T-cell (primary cell): ENCODE results near the gene PDIA5. TPM values are rescaled to one million over a fixed set of nuclear protein-coding genes. Genes with fewer than 3 reads are reported as not detected.

Experiments
- ATAC-seq, 4 experiments: fragments of 200-7000 bp in 3 of 4; fragments of 150-1000 bp in 1 of 4; cut with Tn5 transposase; replicated peaks in 1 of 4; 1 replicate in 3 of 4; 2 replicates in 1 of 4; pipeline ENCODE4 v1.10.0; 2021; ENCODE audit warnings: moderate library complexity in 3 of 4, mild to moderate bottlenecking in 2 of 4, moderate number of reproducible peaks in 1 of 4
- CTCF ChIA-PET, 2 donors: fragments of 300-600 bp; sonication (Branson Sonifier 250); formaldehyde crosslinking; loops; one replicate each; lab custom pipeline; 2022; ENCODE audit warnings: antibody characterized with exemption in 2 of 2; lab: Charles Lee
- POLR2A ChIA-PET, 2 donors: fragments of 300-600 bp; sonication (Branson Sonifier 250); formaldehyde crosslinking; loops; one replicate each; lab custom pipeline; 2022; ENCODE audit warnings: antibody characterized with exemption in 2 of 2; lab: Charles Lee
- DNase-seq, 35 experiments: peaks; one replicate each; pipeline versions ENCODE4 v3.0.0 to v3.0.0-alpha.2; 2013 to 2023
- H3K27ac ChIP-seq: one replicate; pipeline ENCODE4 v1.5.1; 2013; ENCODE audit warnings: low read length
- H3K27me3 ChIP-seq, 2 experiments: replicated peaks in 1 of 2; 1 replicate in 1 of 2; 2 replicates in 1 of 2; pipeline versions ENCODE4 v1.6.1 to v1.7.0; 2013; ENCODE audit warnings: low read length in 1 of 2, mixed read lengths in 1 of 2; ENCODE audit not compliant: control insufficient read depth in 2 of 2, insufficient read depth in 2 of 2; ENCODE audit errors: extremely low read depth in 1 of 2
- H3K36me3 ChIP-seq, 2 donors: 1 replicate in 1 of 2; 2 replicates in 1 of 2; pipeline versions ENCODE4 v1.6.1 to v1.7.0; 2013; ENCODE audit warnings: low read length in 1 of 2; ENCODE audit not compliant: control insufficient read depth in 2 of 2, insufficient read depth in 1 of 2; ENCODE audit errors: extremely low read depth in 1 of 2
- H3K4me1 ChIP-seq, 2 experiments: 1 replicate in 1 of 2; 2 replicates in 1 of 2; pipeline versions ENCODE4 v1.6.1 to v1.7.0; 2013; ENCODE audit warnings: low read length in 2 of 2, mixed read lengths in 1 of 2; ENCODE audit not compliant: insufficient read depth in 2 of 2, control insufficient read depth in 1 of 2; ENCODE audit errors: extremely low read depth in 1 of 2
- H3K4me3 ChIP-seq, 2 donors: 1 replicate in 1 of 2; 2 replicates in 1 of 2; pipeline versions ENCODE4 v1.5.1 to v1.7.0; 2013; ENCODE audit warnings: mild to moderate bottlenecking in 2 of 2, low read length in 1 of 2, moderate library complexity in 1 of 2; ENCODE audit not compliant: control insufficient read depth in 1 of 2; ENCODE audit errors: extremely low read depth in 1 of 2
- H3K9me3 ChIP-seq: 2 replicates; pipeline ENCODE4 v1.7.0; 2013
- H3K27ac Mint-ChIP-seq, 2 donors: one replicate each; pipeline ENCODE4 v1.8.0; 2020 to 2021; ENCODE audit warnings: mild to moderate bottlenecking in 2 of 2, mixed read lengths in 2 of 2
- H3K27me3 Mint-ChIP-seq, 2 donors: one replicate each; pipeline ENCODE4 v1.8.0; 2021 to 2022; ENCODE audit warnings: mixed read lengths in 2 of 2
- H3K36me3 Mint-ChIP-seq: one replicate; pipeline ENCODE4 v1.8.0; 2021; ENCODE audit warnings: mixed read lengths
- H3K4me1 Mint-ChIP-seq, 3 donors: one replicate each; pipeline ENCODE4 v1.8.0; 2020 to 2022; ENCODE audit warnings: mixed read lengths in 3 of 3, mild to moderate bottlenecking in 1 of 3
- H3K4me3 Mint-ChIP-seq, 3 donors: one replicate each; pipeline ENCODE4 v1.8.0; 2020 to 2022; ENCODE audit warnings: mild to moderate bottlenecking in 3 of 3, mixed read lengths in 3 of 3, moderate library complexity in 3 of 3
- H3K9me3 Mint-ChIP-seq, 3 donors: one replicate each; pipeline ENCODE4 v1.8.0; 2020 to 2022; ENCODE audit warnings: mixed read lengths in 3 of 3
- WGBS: methylation state at CpG from one replicate; pipeline ENCODE4 v1.1.5; 2013; ENCODE audit warnings: missing lambda C conversion rate; ENCODE audit not compliant: insufficient coverage; 5-methylcytosine and 5-hydroxymethylcytosine counted together
- total RNA-seq, 35 experiments: library from RNA in 6 of 35; stranded (reverse) in 6 of 35; fragments of 120-200 nt in 1 of 35; gene quantifications; one replicate each; pipeline versions ENCODE4 v1.2.1 to v1.2.4 and lab custom pipeline; 2013 to 2026

The PDIA5 gene
- total RNA-seq, 5 donors from 2014 or later (not counting 1 experiment from before 2014, with no cell fraction given): 5.4 to 8.2 (median 7.0) TPM

GRCh38 chr3:123055352-123055751, 11.5 kb upstream of the PDIA5 start:
- Mint-ChIP-seq H3K27me3 (peaks cover 1 to 10% of the 10 kb centered on the region in 2 donors), H3K36me3 (no peaks in the 10 kb centered on the region), H3K27ac (no peak overlapping the region), H3K9me3 (no peaks in the 10 kb centered on the region), H3K4me3 (no peak overlapping the region), H3K4me1 (no peaks in the 10 kb centered on the region)
- Histone ChIP-seq H3K4me3 (no peak overlapping the region), H3K9me3 (no peaks in the 10 kb centered on the region), H3K27me3 (peaks cover 0 to 13% of the 10 kb centered on the region in 2 experiments), H3K4me1 (no peaks in the 10 kb centered on the region), H3K36me3 (no peaks in the 10 kb centered on the region), H3K27ac (no peak overlapping the region)
- 78% methylated on average over 5 of the region's 5 CpGs for WGBS
- ATAC-seq (no peak), DNase-seq (no peak)
- ChIA-PET CTCF (interaction anchor here in 1 of 2 donors (0.7 kb wide), 1 partner anchor 1240 kb away, joined by 3 read pairs; no protein-coding TSS in a partner anchor), POLR2A (no interaction called here)

DNA sequence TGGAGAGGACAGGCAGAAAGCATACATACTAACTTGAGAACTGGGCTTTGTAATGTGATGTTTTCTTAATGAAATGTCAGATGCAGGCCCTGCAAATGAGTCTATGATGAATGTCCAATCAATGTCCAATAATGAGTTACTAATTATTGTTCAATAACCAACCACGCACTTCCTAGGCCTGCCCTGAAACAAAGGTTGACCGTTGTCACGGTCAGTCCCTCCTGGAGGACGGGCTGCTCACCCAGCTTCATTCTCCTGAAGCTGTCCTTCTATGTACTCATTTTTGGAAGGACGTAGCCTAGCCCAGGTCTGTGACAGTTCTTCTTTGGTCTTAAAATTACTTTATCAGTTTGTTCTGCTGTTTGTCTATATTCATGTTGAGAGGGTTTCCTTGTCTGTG, 8.3 kb upstream of the PDIA5 start:
- no peak for ATAC-seq

DNA sequence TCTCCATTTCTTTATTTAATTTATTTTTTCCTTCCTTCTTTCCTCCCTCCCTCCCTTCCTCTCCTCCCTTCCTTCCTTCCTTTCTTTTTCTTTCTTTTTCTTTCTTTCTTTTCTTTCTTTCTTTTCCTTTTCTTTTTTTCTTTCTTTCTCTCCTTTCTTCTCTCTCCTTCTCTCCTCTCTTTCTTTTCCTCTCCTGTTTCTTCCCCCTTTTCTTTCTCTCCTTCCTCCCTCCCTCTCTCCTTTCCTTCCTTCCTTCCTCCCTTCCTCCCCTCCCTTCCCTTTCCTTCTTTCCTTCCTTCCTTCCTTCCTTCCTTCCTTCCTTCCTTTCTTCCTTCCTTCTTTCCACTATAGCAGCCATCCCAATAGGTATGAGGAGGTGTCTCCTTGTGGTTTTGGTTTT, 6.8 kb upstream of the PDIA5 start:
- no peak for DNase-seq
- H3K4me1 ChIP-seq: no peaks in the 10 kb centered on the region
- Mint-ChIP-seq H3K36me3 (no peaks in the 10 kb centered on the region), H3K4me3 (no peak overlapping the region), H3K4me1 (peaks cover 0 to 9% (median 0%) of the 10 kb centered on the region in 3 donors), H3K27me3 (peaks cover 0 to 3% of the 10 kb centered on the region in 2 donors), H3K9me3 (no peaks in the 10 kb centered on the region), H3K27ac (no peak overlapping the region)
- H3K36me3 ChIP-seq: no peaks in the 10 kb centered on the region
- H3K27ac ChIP-seq: no peak overlapping the region
- ChIA-PET POLR2A (no interaction called here), CTCF (no interaction called here)
- peaks cover 0 to 1% of the 10 kb centered on the region in 2 experiments for H3K27me3 ChIP-seq
- no peaks in the 10 kb centered on the region for H3K9me3 ChIP-seq
- no peak for ATAC-seq
- H3K4me3 ChIP-seq: no peak overlapping the region

More for the DNA sequence above, 8.3 kb upstream of the PDIA5 start:
- no peaks in the 10 kb centered on the region for H3K36me3 ChIP-seq
- peaks cover 0 to 5% of the 10 kb centered on the region in 2 experiments for H3K27me3 ChIP-seq
- no peaks in the 10 kb centered on the region for H3K36me3 Mint-ChIP-seq
- no peaks in the 10 kb centered on the region for H3K4me1 Mint-ChIP-seq
- H3K27me3 Mint-ChIP-seq: peaks cover 0 to 4% of the 10 kb centered on the region in 2 donors
- H3K4me3 ChIP-seq: no peak overlapping the region
- H3K4me3 Mint-ChIP-seq: no peak overlapping the region
- no peak overlapping the region for H3K27ac Mint-ChIP-seq
- POLR2A ChIA-PET: no interaction called here
- no peaks in the 10 kb centered on the region for H3K4me1 ChIP-seq
- WGBS: 100% methylated on average over 1 of the region's 5 CpGs
- CTCF ChIA-PET: no interaction called here
- no peaks in the 10 kb centered on the region for H3K9me3 Mint-ChIP-seq
- no peak overlapping the region for H3K27ac ChIP-seq
- no peak for DNase-seq
- H3K9me3 ChIP-seq: no peaks in the 10 kb centered on the region

DNA sequence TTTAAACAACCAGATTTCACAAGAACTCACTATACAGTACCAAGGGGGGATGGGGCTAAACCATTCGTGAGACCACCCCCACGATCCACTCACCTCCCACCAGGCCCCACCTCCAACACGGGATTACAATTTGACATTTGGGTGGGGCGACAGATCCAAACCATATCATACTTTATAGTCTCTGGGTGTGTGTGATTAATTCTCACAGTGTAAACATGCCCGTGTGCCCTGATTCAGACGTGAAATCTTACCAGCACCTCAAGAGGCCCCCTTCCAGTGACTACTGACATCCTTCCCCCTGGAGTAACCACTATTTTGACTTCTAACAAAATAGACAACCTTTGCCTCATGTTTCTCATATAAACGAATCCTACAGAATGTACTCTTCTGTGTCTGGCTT, 5.0 kb upstream of the PDIA5 start:
- H3K9me3 Mint-ChIP-seq: no peaks in the 10 kb centered on the region
- Histone ChIP-seq H3K36me3 (no peaks in the 10 kb centered on the region), H3K9me3 (no peaks in the 10 kb centered on the region), H3K27ac (no peak overlapping the region), H3K4me3 (no peak overlapping the region), H3K4me1 (peaks cover 0 to 2% of the 10 kb centered on the region in 2 experiments), H3K27me3 (no peaks in the 10 kb centered on the region)
- no peaks in the 10 kb centered on the region for H3K36me3 Mint-ChIP-seq
- ATAC-seq (no peak), DNase-seq (no peak)
- peaks cover 0 to 3% of the 10 kb centered on the region in 2 donors for H3K27me3 Mint-ChIP-seq
- no peak overlapping the region for H3K4me3 Mint-ChIP-seq
- ChIA-PET POLR2A (no interaction called here), CTCF (no interaction called here)
- peaks cover 0 to 16% (median 6%) of the 10 kb centered on the region in 3 donors for H3K4me1 Mint-ChIP-seq
- no peak overlapping the region for H3K27ac Mint-ChIP-seq
- 88% methylated on average over 1 of the region's 7 CpGs for WGBS

- DNase-seq (no peak), ATAC-seq (no peak)
- no peaks in the 10 kb centered on the region for H3K9me3 ChIP-seq
- Mint-ChIP-seq H3K4me1 (peaks cover 6 to 21% (median 10%) of the 10 kb centered on the region in 3 donors), H3K9me3 (no peaks in the 10 kb centered on the region), H3K4me3 (no peak overlapping the region), H3K36me3 (no peaks in the 10 kb centered on the region), H3K27me3 (peaks cover 0 to 3% of the 10 kb centered on the region in 2 donors), H3K27ac (no peak overlapping the region)
- H3K36me3 ChIP-seq: no peaks in the 10 kb centered on the region
- CTCF ChIA-PET: no interaction called here
- H3K4me1 ChIP-seq: peaks cover 3 to 12% of the 10 kb centered on the region in 2 experiments
- POLR2A ChIA-PET: no interaction called here
- peaks cover 0 to 5% of the 10 kb centered on the region in 2 experiments for H3K27me3 ChIP-seq
- H3K27ac ChIP-seq: no peak overlapping the region
- H3K4me3 ChIP-seq: no peak overlapping the region
- 94% methylated on average over 3 of the region's 6 CpGs for WGBS
These were observed 3.8 kb upstream of the PDIA5 start for GRCh38 chr3:123063034-123063433.

DNA sequence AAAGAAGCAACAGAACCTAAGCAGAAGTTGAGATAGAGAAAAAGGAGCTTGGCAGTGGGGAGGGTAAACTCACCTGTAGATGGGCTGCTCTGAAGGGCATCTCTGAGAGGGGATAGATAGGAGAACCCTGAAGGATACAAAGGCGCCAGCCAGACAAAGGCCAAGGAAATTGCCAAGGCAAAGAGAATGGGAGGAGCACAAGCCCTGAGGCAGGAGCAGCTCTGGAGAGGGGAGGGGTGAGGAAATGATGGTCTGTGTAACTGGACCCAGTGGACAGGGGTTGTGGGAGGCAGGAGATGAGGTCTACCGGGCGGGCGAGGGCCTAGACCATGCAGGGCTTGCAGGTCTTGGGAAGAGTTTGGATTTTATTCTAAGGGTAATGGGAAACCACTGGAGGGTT, 2.3 kb upstream of the PDIA5 start:
- peaks cover 3 to 20% of the 10 kb centered on the region in 2 experiments for H3K4me1 ChIP-seq
- Mint-ChIP-seq H3K4me3 (no peak overlapping the region), H3K27ac (no peak overlapping the region), H3K4me1 (peaks cover 14 to 34% (median 17%) of the 10 kb centered on the region in 3 donors), H3K27me3 (peaks cover 0 to 4% of the 10 kb centered on the region in 2 donors), H3K36me3 (no peaks in the 10 kb centered on the region), H3K9me3 (no peaks in the 10 kb centered on the region)
- peaks cover 0 to 11% of the 10 kb centered on the region in 2 experiments for H3K27me3 ChIP-seq
- ATAC-seq: no peak
- 85% methylated on average over 4 of the region's 4 CpGs for WGBS
- ChIA-PET POLR2A (no interaction called here), CTCF (no interaction called here)
- H3K36me3 ChIP-seq: no peaks in the 10 kb centered on the region
- DNase-seq: no peak
- H3K9me3 ChIP-seq: no peaks in the 10 kb centered on the region
- H3K27ac ChIP-seq: no peak overlapping the region
- no peak overlapping the region for H3K4me3 ChIP-seq

GRCh38 chr3:123064914-123065313, 1.9 kb upstream of the PDIA5 start:
- Mint-ChIP-seq H3K27me3 (peaks cover 0 to 4% of the 10 kb centered on the region in 2 donors), H3K4me1 (peaks cover 14 to 34% (median 17%) of the 10 kb centered on the region in 3 donors), H3K9me3 (no peaks in the 10 kb centered on the region), H3K4me3 (no peak overlapping the region), H3K36me3 (no peaks in the 10 kb centered on the region), H3K27ac (no peak overlapping the region)
- CTCF ChIA-PET: no interaction called here
- DNase-seq: no peak
- no peaks in the 10 kb centered on the region for H3K36me3 ChIP-seq
- H3K4me3 ChIP-seq: no peak overlapping the region
- ATAC-seq: no peak
- peaks cover 0 to 11% of the 10 kb centered on the region in 2 experiments for H3K27me3 ChIP-seq
- no CpG with 5 or more reads among the region's 1 CpG for WGBS
- POLR2A ChIA-PET: no interaction called here
- H3K9me3 ChIP-seq: no peaks in the 10 kb centered on the region
- H3K4me1 ChIP-seq: peaks cover 3 to 20% of the 10 kb centered on the region in 2 experiments
- H3K27ac ChIP-seq: no peak overlapping the region
